ENCODE measurements around the gene ZFAND2A. TPM values are rescaled to one million over a fixed set of nuclear protein-coding genes. Genes with fewer than 3 reads are reported as not detected.

ZFAND2A gene
- total and polyA plus RNA-seq, 2 of the 8 experiments (the other 6 are each of a cell fraction or from before 2014, with no cell fraction given) = 16.6 to 20.3 TPM

DNA sequence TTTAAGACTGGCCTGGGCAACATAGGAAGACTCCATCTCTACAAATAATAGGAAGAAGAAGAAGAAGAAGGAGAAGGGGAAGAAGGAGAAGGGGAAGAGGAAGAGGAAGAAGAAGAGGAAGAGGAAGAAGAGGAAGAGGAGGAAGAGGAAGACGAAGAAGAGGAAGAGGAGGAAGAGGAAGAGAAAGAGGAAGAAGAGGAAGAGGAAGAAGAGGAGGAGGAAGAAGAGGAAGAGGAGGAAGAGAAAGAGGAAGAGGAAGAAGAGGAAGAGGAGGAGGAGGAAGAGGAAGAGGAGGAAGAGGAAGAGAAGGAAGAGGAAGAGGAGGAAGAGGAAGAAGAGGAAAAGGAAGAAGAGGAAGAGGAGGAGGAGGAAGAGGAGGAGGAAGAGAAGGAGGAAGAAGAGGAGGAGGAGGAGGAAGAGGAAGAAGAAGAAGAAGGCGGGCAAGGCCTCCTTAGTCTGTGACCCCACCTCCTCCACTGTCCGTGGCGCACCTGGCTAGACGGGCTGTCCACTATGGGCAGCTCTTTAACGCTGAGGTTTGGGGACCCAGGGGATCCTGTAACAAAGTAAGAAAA, 28.8 kb upstream of the ZFAND2A start (continued):
- TF ChIP-seq SP1 (IDR thresholded peaks at IDR 0.05; ENCODE audit: low read depth, low read length) = no peak
- TF ChIP-seq POLR2A (IDR thresholded peaks at IDR 0.05; ENCODE audit: control extremely low read depth in 1 of 2, low read depth in 2 of 2, low read length in 2 of 2) = no peak
- no peak for TF ChIP-seq MAFK (IDR thresholded peaks at IDR 0.05; ENCODE audit: low read depth, low read length)
- TF ChIP-seq, protein P1, sequence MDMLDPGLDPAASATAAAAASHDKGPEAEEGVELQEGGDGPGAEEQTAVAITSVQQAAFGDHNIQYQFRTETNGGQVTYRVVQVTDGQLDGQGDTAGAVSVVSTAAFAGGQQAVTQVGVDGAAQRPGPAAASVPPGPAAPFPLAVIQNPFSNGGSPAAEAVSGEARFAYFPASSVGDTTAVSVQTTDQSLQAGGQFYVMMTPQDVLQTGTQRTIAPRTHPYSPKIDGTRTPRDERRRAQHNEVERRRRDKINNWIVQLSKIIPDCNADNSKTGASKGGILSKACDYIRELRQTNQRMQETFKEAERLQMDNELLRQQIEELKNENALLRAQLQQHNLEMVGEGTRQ (IDR thresholded peaks at IDR 0.05; ENCODE audit: low read length) = no peak
